CD4-positive, alpha-beta T cell (primary cell): ENCODE data around the gene CYFIP1. TPM values are rescaled to one million over a fixed set of nuclear protein-coding genes. Genes with fewer than 3 reads are reported as not detected.

ENCODE experiments used
- ATAC-seq: fragments of 200-7000 bp; cut with Tn5 transposase; one replicate; pipeline ENCODE4 v1.10.0; 2022; ENCODE audit warnings: mild to moderate bottlenecking; ENCODE audit not compliant: poor library complexity
- CTCF ChIA-PET: fragments of 350-600 bp; sonication (Branson Sonifier 250); formaldehyde crosslinking; loops from one replicate; lab custom pipeline; 2021; ENCODE audit warnings: antibody characterized with exemption, inconsistent platforms; lab: Charles Lee
- POLR2A ChIA-PET: fragments of 350-600 bp; sonication (Branson Sonifier 250); formaldehyde crosslinking; loops from one replicate; lab custom pipeline; 2021; ENCODE audit warnings: antibody characterized with exemption, inconsistent platforms; lab: Charles Lee
- DNase-seq, 14 experiments: peaks; one replicate each; pipeline ENCODE4 v3.0.0-alpha.2; 2013 to 2020; ENCODE audit warnings: mixed read lengths in 2 of 14
- H3K27ac ChIP-seq, 2 donors: one replicate each; pipeline versions ENCODE4 v1.5.1 to v1.7.0; 2013; ENCODE audit warnings: low read length in 2 of 2, low read depth in 1 of 2, mild to moderate bottlenecking in 1 of 2
- H3K27me3 ChIP-seq, 2 experiments: 1 replicate in 1 of 2; 2 replicates in 1 of 2; pipeline versions ENCODE4 v1.6.1 to v1.7.0; 2013; ENCODE audit warnings: low read length in 2 of 2, control low read depth in 1 of 2, mild to moderate bottlenecking in 1 of 2, moderate library complexity in 1 of 2; ENCODE audit not compliant: insufficient read depth in 2 of 2, control insufficient read depth in 1 of 2
- H3K36me3 ChIP-seq: one replicate; pipeline ENCODE4 v1.6.1; 2013; ENCODE audit warnings: low read length, control low read depth; ENCODE audit not compliant: insufficient read depth
- H3K4me1 ChIP-seq: one replicate; pipeline ENCODE4 v1.6.1; 2013; ENCODE audit warnings: low read length, control low read depth; ENCODE audit not compliant: insufficient read depth
- H3K4me3 ChIP-seq: one replicate; pipeline ENCODE4 v1.5.1; 2013; ENCODE audit warnings: mild to moderate bottlenecking, low read length, moderate library complexity
- H3K9me3 ChIP-seq, 2 experiments: 1 replicate in 1 of 2; 2 replicates in 1 of 2; pipeline versions ENCODE4 v1.6.1 to v1.7.0; 2013; ENCODE audit warnings: low read length in 2 of 2, mild to moderate bottlenecking in 2 of 2, control low read depth in 1 of 2, moderate library complexity in 1 of 2; ENCODE audit not compliant: control insufficient read depth in 1 of 2, insufficient read depth in 1 of 2
- H3K27ac Mint-ChIP-seq: one replicate; pipeline ENCODE4 v1.8.0; 2020; ENCODE audit warnings: mixed read lengths
- H3K27me3 Mint-ChIP-seq: one replicate; pipeline ENCODE4 v1.8.0; 2021; ENCODE audit warnings: mixed read lengths
- H3K36me3 Mint-ChIP-seq: one replicate; pipeline ENCODE4 v1.8.0; 2021; ENCODE audit warnings: low read depth, mixed read lengths
- H3K4me1 Mint-ChIP-seq: one replicate; pipeline ENCODE4 v1.8.0; 2021; ENCODE audit warnings: low read depth, mixed read lengths
- H3K4me3 Mint-ChIP-seq: one replicate; pipeline ENCODE4 v1.8.0; 2020; ENCODE audit warnings: mild to moderate bottlenecking, mixed read lengths
- H3K9me3 Mint-ChIP-seq: one replicate; pipeline ENCODE4 v1.8.0; 2020; ENCODE audit warnings: mixed read lengths
- intact Hi-C, 2 experiments: fragments of 100-400 bp; cut with DNase I in 1 of 2; cut with micrococcal nuclease in 1 of 2; formaldehyde crosslinking; loops; one replicate each; pipeline versions ENCODE4 v1.15.1 to v1.9.0; 2023 to 2025; cut with DNase I, micrococcal nuclease
- total RNA-seq, 174 experiments: library from RNA in 2 of 174; stranded (reverse) in 2 of 174; gene quantifications; one replicate each; pipeline ENCODE4 v1.2.3 and lab custom pipeline; 2021 to 2026
- TF ChIP-seq, protein P1 (sequence below): fragments of 200-600 bp; IDR thresholded peaks from one replicate; pipeline ENCODE4 v1.8.0; 2022; ENCODE audit warnings: antibody characterized with exemption, mild to moderate bottlenecking

CYFIP1 gene
- total RNA-seq, 2 experiments from 2014 or later = 3.2 to 4.4 TPM

DNA sequence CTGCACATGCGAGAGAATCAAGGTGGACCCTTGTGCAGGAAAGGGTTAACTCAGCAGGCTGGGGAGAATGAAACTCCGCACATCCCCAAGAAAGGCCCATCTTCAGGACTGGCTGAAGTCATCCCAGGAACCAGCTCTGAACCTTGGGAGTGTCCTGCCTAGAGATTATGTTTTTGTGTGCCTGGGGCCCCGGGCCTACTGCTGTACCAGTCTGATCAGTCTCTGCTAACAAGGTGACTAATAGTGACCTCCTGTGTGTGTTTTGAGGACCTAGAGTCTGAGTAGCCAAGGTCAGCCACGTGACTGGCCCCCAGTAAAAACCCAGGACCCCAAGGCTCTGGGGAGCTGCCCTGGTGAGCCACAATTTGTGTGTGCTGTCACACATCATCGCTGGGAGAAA, 58.2 kb downstream of the CYFIP1 start:
- CTCF ChIA-PET = no interaction called here
- TF ChIP-seq, protein P1, sequence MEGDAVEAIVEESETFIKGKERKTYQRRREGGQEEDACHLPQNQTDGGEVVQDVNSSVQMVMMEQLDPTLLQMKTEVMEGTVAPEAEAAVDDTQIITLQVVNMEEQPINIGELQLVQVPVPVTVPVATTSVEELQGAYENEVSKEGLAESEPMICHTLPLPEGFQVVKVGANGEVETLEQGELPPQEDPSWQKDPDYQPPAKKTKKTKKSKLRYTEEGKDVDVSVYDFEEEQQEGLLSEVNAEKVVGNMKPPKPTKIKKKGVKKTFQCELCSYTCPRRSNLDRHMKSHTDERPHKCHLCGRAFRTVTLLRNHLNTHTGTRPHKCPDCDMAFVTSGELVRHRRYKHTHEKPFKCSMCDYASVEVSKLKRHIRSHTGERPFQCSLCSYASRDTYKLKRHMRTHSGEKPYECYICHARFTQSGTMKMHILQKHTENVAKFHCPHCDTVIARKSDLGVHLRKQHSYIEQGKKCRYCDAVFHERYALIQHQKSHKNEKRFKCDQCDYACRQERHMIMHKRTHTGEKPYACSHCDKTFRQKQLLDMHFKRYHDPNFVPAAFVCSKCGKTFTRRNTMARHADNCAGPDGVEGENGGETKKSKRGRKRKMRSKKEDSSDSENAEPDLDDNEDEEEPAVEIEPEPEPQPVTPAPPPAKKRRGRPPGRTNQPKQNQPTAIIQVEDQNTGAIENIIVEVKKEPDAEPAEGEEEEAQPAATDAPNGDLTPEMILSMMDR = no peak
- POLR2A ChIA-PET = no interaction called here
- intact Hi-C loops = loop anchor here in 1 of 2 experiments (5.0 kb wide), 1 partner anchor 50 kb away; no protein-coding TSS in a partner anchor
- Histone ChIP-seq H3K9me3 (no peaks in the 10 kb centered on the region), H3K27me3 (no peaks in the 10 kb centered on the region), H3K4me3 (no peak overlapping the region), H3K36me3 (no peaks in the 10 kb centered on the region), H3K4me1 (no peaks in the 10 kb centered on the region), H3K27ac (no peak overlapping the region)
- ATAC-seq (no peak), DNase-seq (no peak)
- Mint-ChIP-seq H3K9me3 (no peaks in the 10 kb centered on the region), H3K36me3 (no peaks in the 10 kb centered on the region), H3K27ac (no peak overlapping the region), H3K4me3 (no peak overlapping the region), H3K4me1 (no peaks in the 10 kb centered on the region), H3K27me3 (no peaks in the 10 kb centered on the region)

DNA sequence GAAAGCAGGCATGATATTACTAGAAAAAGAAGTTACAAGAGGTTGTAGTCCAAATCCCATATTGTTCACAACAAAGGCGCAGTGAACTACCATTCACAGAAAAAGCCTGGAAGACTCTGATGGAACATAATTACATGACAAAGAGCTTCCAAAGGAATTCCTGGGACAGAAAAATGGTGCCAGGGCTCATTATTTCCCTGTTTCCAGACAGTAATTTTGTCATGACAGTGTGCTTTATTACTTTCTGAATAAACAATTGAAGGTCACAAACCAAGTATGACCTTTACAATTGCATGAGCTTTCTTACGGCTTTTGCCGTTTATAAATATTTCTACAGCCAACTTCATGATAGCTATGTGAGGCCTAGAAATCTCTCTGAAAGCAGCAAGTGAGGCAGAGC, 61.0 kb downstream of the CYFIP1 start:
- TF ChIP-seq, protein P1 = no peak
- ChIA-PET POLR2A (no interaction called here), CTCF (no interaction called here)
- Mint-ChIP-seq H3K9me3 (no peaks in the 10 kb centered on the region), H3K27me3 (no peaks in the 10 kb centered on the region), H3K4me1 (no peaks in the 10 kb centered on the region), H3K27ac (no peak overlapping the region), H3K36me3 (no peaks in the 10 kb centered on the region), H3K4me3 (no peak overlapping the region)
- H3K36me3 ChIP-seq = no peaks in the 10 kb centered on the region
- no peak overlapping the region for H3K27ac ChIP-seq
- DNase-seq = no peak
- no peak for ATAC-seq
- H3K9me3 ChIP-seq = no peaks in the 10 kb centered on the region
- H3K4me3 ChIP-seq = no peak overlapping the region
- no peaks in the 10 kb centered on the region for H3K27me3 ChIP-seq
- intact Hi-C loops = no loop called here
- H3K4me1 ChIP-seq = no peaks in the 10 kb centered on the region

DNA sequence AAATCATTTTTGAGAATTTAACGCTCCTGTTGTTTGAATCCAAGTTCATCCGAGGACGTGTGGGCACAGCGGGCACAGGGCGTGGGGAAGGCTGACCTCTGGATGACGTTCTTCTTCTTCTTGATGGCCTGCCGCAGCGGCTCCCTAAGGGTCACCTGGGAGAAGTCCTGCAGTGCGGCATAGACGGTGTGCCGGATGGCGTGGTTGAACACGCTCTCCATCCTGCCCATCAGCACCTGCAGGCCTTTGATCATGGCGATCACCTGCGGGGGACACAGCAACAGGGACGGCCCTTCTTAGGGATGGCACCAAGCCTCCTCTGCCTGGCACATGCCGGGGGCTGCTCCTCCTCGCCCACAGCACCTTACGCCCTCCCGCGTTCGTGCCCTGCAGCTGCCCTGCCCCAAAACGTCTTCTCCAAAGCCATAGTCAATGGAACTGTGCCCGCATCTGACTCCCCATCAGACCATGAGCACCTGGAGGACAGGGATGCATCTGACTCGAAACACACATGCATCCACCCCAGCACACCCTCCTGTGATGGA, 61.5 kb downstream of the CYFIP1 start:
- Mint-ChIP-seq H3K4me3 (no peak overlapping the region), H3K27me3 (no peaks in the 10 kb centered on the region), H3K9me3 (no peaks in the 10 kb centered on the region), H3K36me3 (no peaks in the 10 kb centered on the region), H3K4me1 (no peaks in the 10 kb centered on the region), H3K27ac (no peak overlapping the region)
- H3K4me1 ChIP-seq = no peaks in the 10 kb centered on the region
- ATAC-seq = no peak
- ChIA-PET POLR2A (no interaction called here), CTCF (no interaction called here)
- no peaks in the 10 kb centered on the region for H3K36me3 ChIP-seq
- no peaks in the 10 kb centered on the region for H3K9me3 ChIP-seq
- TF ChIP-seq, protein P1 = no peak
- no peak overlapping the region for H3K27ac ChIP-seq
- H3K27me3 ChIP-seq = no peaks in the 10 kb centered on the region
- H3K4me3 ChIP-seq = no peak overlapping the region
- intact Hi-C loops = no loop called here
- no peak for DNase-seq
